Measurements from ENCODE around the gene PDE8B.
A peak's percentile ranks its signal among the peaks of the same experiment; 100 is the strongest.

Gene PDE8B

GRCh38 chr5:77295863-77296378 is 85.4 kb downstream of the PDE8B start:
- DNase-seq = no peak

DNA sequence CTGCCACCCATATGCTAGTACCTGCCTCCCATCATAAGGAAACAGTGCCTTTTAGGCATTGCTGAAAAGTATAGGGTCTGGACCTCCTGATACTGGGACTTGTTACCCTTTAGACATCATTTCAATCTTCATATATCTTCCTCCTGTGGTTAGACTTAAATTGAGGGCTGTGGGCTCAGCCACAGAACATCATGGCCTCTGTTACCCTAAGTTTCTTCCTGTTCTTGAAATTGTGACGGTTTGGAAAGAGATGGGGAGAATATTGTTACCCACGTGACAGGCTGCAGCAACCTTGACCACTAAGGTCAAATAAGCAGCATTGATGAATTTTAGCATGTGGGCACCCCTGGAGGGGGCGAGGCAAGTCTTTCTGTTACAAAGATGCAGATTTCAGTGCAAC is 87.7 kb downstream of the PDE8B start:
- DNase-seq = no peak

DNA sequence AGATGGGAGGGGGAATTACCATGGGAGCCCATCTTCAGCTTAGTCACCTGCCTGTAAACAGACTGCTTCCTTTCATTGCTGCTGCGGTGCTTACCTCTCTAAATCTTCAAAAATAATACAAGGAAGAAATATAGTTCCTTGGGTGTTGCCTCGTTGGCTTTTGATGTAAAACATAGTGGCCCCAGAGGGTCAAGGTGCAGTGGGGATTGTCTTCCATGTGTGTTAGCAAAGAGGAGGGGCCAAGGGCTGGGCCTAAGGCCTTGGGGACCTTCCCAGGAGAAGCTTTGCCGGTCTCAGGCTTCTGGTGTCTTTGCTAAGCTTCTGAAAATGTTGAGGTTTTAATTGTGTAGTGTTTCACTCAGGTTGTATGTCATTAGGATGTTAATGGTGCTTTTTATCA is 90.0 kb downstream of the PDE8B start:
- no peak for DNase-seq

- no peak for DNase-seq
These were observed 91.0 kb downstream of the PDE8B start for GRCh38 chr5:77301447-77301883.

DNA sequence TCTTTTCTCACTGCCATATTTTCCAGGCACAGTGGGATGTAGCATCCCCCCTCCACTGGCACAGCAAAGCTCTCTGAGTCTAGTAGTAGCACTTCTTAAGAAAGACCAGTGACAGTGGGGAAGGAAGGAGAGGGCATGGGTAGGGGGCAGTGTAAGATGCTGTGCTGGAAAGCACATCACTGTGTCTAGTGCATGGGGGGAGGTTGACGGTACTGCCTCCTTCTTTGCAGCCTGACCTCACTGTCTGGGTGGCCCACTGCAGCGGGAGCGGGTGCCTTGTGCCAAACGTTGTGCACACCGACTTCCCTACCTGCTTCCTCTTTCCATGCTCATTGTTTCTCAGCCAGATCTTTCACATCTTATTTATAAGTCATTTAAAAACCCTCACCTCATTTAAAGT is 91.8 kb downstream of the PDE8B start:
- DNase-seq = no peak

- DNase-seq = no peak
These were observed 92.2 kb downstream of the PDE8B start for GRCh38 chr5:77302653-77303052.

DNA sequence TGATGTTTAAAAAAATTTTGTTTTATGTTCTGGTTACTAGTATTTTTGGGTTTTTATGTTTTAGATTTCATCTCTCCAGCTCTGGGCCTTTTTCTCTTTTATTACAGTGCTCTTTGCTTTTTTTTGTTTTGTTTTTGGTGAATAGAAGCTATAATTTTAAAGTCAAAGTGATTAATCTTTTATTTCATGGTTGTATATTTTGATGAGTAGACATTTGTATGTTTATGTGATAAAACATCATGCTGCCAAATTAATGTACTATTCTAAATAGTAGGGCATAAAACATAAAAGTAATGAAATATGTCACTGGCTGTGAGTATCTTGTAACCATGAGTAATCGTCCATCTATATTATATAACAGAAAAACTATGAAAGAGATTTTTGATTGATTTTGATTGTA is 93.9 kb downstream of the PDE8B start:
- DNase-seq = no peak

GRCh38 chr5:77305222-77305846 is 94.9 kb downstream of the PDE8B start:
- DNase-seq = no peak

- peak; percentile 26 for DNase-seq
These were observed 95.5 kb downstream of the PDE8B start for GRCh38 chr5:77305956-77306355.

GRCh38 chr5:77306531-77306930 is 96.1 kb downstream of the PDE8B start:
- DNase-seq = no peak

DNA sequence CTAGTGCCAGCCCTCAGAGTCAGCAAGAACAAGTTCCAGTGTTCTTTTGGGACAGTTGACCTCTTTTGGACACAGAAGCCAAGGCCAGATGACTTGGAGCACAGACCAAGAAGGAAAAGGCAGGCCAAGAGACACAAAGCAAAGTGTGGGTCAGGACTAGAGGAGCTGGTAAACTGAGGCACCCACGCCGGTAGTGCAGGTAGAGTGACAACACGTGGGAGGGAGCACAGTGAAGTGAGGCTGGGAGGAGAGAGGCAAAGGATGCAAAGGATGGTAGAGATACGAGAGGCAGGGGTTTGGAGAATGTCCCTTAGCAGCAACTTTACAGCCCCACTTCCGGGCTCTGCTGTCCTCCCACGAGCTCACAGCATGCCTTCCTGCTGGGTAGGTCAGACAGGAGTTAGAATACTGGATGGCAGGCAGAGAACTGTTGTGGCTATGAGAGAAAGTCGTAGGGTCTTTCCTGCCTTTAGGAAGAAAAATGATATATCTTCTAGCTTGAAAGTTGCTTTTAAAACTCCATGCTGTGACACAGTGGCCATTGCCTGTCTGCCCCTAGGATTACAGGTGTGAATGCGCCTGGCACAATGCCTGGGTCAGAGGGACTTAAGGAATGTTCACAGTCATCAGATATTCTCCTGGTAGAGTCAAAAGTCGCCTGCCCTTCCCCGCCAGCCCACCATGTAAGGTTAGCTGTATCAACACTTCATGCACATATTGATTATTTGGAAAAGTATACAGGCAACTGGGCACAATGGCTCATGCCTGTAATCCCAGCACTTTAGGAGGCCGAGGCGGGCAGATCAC is 97.9 kb downstream of the PDE8B start:
- DNase-seq = no peak

GRCh38 chr5:77309140-77309539 is 98.7 kb downstream of the PDE8B start:
- DNase-seq = no peak

DNA sequence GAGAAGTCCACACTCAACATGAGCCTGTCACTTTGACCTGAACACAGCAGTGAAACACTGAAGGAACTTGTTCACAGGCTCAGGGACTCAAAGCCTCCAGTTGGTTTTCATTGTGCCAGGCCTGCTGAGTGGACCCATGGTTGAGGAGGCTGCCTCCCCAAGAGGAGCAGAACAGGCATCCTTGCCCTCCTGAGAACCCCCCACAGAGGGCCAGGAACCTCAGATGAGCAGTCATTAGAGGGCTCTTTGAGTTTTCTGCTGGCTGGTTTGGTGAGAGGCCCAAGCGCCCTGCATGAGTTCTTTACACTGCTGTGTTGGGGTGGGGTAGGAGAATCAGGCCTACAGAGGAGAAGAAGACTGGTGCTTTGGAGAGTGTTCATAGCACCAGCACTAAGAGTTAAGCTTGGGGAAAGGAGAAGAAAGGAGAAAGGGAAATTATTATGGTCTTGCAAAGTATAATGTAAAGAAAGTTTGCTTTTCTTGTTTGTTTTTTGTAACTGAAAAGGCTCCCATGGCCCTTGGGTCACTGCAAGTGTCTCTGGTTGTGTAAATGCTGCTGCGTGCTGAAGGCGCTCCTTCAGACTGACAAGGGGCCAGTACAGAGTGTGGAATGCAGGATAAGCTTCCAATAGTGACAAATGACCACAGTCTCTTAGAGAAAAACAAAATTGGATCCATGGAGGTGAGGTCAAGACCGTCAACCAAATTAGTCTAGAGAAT is 100.2 kb downstream of the PDE8B start:
- DNase-seq = no peak

GRCh38 chr5:77311214-77311571 is 100.7 kb downstream of the PDE8B start:
- DNase-seq = no peak

GRCh38 chr5:77312413-77312812 is 101.9 kb downstream of the PDE8B start:
- DNase-seq = no peak

DNA sequence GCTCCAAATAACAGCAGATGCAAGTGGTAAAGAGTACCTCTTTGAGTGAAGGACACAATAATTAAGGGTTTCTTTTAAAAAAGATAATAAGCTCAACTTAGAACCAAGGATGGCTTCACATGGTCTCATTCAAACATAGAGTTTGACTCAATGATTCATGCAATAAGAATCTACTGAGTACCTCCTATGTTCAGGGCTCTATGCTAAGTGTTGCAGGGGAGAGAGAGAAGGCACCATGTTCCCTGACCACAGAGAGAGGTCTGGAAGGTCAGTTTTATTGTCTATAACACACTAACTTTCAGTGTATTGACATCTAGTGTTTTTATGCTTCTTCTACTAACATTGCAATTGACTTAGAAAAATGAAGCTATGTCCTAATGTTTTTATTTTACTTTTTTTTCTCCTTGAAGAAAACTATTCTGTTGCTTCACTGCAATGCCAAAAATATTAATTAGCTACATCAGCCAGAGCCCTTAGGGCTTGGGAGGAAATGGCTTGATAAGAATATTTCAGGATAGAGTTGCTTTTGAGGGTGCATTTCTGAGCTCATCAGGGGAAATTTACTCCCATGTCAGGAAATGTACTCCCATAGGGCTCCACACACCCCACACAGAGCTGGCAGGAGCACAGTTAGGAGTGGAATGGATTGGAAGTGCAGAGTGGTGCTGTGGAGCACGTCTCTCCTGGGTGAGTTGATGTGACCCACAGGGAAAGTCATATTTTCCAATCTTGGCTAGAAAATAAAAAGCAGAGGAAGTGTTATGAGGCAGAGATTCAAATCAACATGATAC is 106.6 kb downstream of the PDE8B start:
- DNase-seq = no peak

- DNase-seq = no peak
These were observed 107.6 kb downstream of the PDE8B start for GRCh38 chr5:77318060-77318459.

DNA sequence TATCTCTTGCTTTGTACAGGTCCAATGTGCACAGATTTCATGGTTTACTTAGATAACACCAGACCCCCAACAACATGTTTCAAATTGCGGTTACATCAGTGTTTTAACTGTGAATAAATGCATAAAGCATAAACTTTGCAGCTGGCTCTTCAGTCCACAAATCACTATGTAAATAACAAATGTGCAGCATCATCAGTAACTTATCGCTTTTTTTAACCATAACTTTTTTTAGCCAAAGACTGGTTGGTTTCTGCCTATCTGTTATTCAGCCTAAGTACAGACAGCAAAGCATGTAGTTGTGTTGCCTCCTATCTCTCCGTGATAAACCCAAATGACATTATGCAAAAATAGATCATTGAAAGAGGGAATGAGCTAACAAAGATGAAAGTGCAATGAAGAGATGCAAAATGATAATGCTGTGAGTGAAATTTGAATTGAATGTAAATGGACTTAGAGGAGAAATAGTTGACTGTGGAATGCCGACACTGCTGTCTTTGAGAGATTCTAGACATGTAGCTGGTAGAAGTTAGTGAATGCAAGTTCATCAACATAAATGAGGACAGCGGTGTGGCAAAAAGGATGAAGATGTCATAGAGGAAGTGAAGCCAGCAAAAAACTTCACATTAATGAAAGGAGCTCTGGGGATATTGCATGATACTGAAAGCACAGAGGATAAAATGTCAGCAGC is 108.8 kb downstream of the PDE8B start:
- no peak for DNase-seq

GRCh38 chr5:77321793-77322394 is 111.4 kb downstream of the PDE8B start:
- no peak for DNase-seq

- no peak for DNase-seq
These were observed 111.9 kb downstream of the PDE8B start for GRCh38 chr5:77322406-77322805.

DNA sequence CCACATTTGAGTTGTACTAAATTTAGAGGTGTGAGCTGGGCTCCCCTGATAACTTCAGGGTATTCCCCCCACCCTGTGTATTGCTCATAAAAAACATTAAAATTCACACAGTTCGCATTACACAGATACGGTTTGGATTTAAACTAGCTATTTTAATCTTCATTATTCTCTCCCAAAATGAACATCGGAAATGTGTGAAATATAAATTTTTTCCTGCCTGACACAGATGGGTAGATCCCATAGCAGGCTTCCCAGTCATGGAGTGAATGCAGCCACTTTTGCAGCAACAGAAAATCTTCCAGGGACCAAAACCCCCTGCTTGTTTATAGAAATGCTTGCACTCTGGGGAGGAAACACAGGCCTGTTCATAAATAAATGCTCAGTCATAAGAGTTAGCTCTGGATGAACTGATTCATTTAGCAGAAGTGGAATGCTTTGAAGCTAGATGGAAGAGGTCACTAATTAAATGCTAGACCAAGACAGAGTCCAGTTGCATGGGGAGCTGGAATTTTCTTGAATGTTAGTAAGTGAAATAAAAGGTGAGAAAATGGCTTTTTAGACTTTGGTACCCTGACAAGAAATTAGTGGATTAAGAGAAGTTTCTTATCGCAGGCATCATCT is 115.6 kb downstream of the PDE8B start:
- DNase-seq = no peak
